ENCODE data around the gene DUOX1.

The DUOX1 gene

DNA sequence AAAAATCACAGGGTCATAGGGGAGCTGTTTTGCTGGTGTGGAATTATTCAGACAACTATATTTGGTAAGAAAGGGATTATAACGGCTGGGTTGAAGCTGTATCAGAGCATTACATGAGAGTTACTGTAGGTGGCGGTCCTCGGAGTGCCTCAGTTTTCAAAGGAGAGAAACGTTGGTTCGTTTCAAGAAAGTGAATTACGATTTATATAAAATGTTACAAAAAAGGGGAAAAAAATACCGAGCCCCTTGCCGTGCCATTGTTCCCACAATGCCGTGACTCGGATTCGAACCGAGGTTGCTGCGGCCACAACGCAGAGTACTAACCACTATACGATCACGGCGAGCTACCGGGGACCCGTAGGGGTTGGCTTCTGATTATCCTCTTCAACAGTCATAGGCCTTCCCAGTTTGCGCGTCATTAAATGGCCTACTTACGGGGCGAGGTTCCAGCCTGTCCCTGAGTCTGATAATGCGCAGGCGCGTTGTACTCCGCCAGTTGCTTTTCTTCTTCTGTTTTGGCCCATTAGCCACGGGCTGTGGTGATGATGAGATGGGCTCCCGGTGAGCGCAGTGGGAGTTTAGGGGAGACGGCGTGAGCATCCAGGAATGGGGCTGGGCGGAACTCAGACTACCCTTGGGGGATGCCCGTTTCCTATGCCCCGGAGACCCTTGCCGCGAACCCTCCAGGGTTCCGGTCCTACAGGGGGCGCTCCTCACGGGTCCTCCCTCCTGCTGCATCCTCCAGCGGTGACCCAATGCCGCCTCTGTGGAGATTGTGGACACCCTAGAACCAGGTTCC lies 68.7 kb downstream of the DUOX1 start:
- DNase-seq, result peak; percentile 88 to 95

- DNase-seq, result peak; percentile 37 to 53
Measured at GRCh38 chr15:45199136-45199810, 69.5 kb downstream of the DUOX1 start.

DNA sequence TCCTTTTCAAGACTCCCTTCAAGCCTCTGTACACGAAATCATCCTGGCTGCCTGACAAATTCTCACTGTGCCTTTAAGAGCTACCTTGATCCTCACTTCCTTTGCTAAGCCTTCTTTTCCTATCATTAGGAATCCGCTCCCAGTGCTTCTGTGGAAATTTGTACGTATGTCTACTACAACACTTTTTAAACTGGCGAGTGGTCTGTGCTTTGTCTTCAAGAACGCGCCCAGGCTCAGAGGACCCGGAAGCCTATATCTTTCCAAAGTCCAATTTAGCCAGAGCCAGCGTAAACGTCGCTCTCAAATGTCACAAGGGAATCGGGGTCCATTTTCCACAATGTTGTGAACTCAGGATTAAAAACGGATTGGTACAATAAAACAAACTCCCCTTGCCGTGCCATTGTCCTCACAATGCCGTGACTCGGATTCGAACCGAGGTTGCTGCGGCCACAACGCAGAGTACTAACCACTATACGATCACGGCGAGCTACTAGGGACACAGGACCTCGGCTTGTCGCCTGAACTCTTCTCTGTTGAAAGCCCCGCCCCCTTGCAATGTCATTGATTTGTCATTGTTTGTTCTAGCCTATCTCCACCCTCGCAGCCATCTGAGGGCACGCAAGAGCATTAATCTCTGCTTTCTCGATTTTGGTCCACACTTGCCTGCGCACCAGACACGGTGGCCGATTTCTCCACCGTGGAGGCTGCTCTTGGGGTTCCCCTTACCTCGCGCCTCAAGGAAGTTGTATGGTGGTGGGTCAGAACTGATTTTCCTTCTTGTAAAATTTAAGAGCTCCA lies 70.4 kb downstream of the DUOX1 start:
- DNase-seq, result peak; percentile 97 to 98

DNA sequence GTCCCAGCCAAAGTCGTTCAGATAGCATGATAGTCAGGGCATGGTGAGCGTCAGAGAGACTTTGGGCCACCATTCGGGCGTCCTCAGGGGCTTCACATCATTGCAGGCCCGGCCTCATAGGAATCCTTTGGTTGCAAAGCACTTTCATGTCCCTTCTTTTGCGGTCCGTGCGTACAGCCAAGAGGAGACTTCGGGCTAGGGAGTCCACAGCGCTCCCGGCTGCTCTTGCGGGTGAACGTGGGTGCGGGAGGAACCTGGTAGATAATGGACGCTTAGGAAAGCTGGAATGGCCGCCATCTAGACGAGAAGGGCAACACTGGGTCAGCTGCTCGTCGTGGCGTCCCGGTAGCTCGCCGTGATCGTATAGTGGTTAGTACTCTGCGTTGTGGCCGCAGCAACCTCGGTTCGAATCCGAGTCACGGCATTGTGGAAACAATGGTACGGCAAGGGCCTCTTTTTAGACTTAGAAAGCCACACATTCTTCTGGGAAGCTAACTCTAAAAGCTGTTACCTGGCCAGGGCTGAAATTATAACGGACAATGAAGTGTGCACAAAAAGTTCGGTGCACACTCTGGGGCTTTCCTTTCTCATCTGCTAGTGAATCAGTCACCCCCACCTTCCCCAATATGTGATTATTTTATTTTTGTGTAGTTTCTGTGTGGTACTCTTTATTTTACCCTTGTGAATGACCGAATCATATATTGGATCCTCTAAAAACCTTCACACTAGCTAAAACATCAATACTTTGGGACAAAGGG lies 71.2 kb downstream of the DUOX1 start:
- peak; percentile 88 to 93 for DNase-seq

DNA sequence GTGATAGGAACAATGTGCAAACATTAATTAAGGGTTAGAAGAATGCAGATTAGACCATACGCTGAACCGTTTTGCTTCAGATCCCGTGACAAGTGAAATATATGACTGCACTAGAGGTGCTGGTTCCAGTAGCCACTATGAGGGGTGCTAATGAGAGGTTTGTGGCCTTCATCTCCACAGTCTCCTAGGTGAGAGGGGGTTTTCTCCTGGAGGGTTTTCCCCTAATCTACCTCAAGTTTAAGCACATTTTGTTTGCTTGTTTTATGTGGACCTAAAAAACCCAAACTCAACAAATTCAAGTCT lies 71.7 kb downstream of the DUOX1 start:
- no peak for DNase-seq

GRCh38 chr15:45201869-45202268 lies 72.1 kb downstream of the DUOX1 start:
- DNase-seq, result no peak

DNA sequence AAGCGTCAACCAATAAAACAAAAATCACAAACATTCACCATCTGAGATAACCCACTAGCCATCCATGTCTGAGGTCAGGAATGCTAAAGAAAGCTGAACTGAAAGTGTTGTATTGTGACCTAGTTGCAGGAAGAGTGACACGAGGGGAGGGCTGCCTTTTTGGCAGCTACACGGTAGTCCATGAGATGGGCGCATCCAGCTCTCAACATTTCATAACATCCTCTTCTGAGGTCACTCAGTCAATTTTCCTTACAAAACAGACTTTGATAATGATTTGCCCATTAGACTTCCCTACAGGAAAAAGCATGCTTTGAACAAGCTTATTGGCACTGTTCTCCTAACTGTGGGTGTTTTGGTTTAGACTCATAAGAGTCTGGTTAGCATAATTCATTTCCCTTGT lies 73.4 kb downstream of the DUOX1 start:
- no peak for DNase-seq

DNA sequence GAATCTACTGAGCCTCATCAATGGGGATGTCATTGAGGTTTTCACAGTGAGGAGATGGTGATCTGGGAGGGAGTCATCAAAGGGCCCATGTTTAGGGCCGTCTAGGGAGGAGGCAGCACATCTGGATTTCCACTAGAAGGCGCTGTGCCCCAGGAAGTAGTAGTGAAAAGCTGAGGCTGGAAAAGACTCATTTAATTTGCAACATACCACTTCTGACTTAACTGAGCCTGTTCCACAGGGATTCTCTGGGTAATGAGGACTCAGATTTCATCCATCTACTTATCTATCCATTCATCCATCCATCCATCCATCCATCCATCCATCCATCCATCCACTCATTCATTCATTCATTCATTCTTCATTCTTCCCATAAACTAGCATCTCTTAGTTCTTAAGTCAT lies 75.4 kb downstream of the DUOX1 start:
- DNase-seq, result peak; percentile 65 to 68

DNA sequence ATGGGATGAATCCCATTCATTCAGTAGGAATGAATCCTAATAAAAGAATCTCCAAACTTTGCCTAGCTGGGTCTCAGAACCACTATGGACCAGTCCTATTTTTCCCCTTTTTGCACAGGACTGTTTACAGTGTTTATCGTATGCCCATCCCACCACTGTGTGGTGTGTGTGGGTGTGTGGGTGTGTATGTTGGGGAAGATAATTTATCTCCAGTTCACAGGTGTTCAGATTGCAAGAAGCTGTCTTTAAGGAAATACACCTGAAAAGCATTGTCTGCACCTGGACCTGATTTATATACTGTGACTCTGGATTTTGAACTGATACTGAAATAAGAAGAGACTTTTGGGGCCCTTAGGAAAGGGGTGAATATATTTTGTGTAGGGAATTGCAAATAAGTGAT lies 82.7 kb downstream of the DUOX1 start:
- no peak for DNase-seq
